ENCODE data around the gene IFIT3.
A peak's percentile ranks its signal among the peaks of the same experiment; 100 is the strongest.
"Not testable (repeated sequence)": the region's sequence is repeated elsewhere in the genome, so short reads cannot be mapped to it uniquely, and the experiment has no call there.

Gene IFIT3

GRCh38 chr10:89281606-89282395, 46.0 kb upstream of the IFIT3 start:
- H3K4me3 ChIP-seq (ENCODE audit: low read depth, low read length), result no peak overlapping the region
- TF ChIP-seq MYC (IDR thresholded peaks at IDR 0.05; ENCODE audit: low read depth, low read length) (no peak), CTCF (IDR thresholded peaks at IDR 0.05; ENCODE audit: low read depth, low read length) (no peak), POLR2A (IDR thresholded peaks at IDR 0.05; ENCODE audit: extremely low read depth, insufficient read length) (no peak)
- TF ChIP-seq, protein P1, sequence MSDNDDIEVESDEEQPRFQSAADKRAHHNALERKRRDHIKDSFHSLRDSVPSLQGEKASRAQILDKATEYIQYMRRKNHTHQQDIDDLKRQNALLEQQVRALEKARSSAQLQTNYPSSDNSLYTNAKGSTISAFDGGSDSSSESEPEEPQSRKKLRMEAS (IDR thresholded peaks at IDR 0.05; ENCODE audit: low read depth, low read length), result no peak
- DNase-seq (ENCODE audit: low read depth), result no peak

- DNase-seq (ENCODE audit: low read depth), result no peak
- no peak overlapping the region for H3K4me3 ChIP-seq (ENCODE audit: low read depth, low read length)
- TF ChIP-seq, protein P1 (IDR thresholded peaks at IDR 0.05; ENCODE audit: low read depth, low read length), result no peak
These were observed 44.5 kb upstream of the IFIT3 start for GRCh38 chr10:89283025-89283935.

GRCh38 chr10:89283936-89284475, 43.8 kb upstream of the IFIT3 start:
- no peak overlapping the region for H3K4me3 ChIP-seq (ENCODE audit: low read depth, low read length)
- no peak for DNase-seq (ENCODE audit: low read depth)
- TF ChIP-seq CTCF (IDR thresholded peaks at IDR 0.05; ENCODE audit: low read depth, low read length), result no peak
- TF ChIP-seq, protein P1 (IDR thresholded peaks at IDR 0.05; ENCODE audit: low read depth, low read length), result no peak
- no peak for TF ChIP-seq POLR2A (IDR thresholded peaks at IDR 0.05; ENCODE audit: extremely low read depth, insufficient read length)
- TF ChIP-seq MYC (IDR thresholded peaks at IDR 0.05; ENCODE audit: low read depth, low read length), result no peak

- DNase-seq (ENCODE audit: low read depth); H3K4me3 ChIP-seq (ENCODE audit: low read depth, low read length): not testable (repeated sequence)
These were observed 43.1 kb upstream of the IFIT3 start for GRCh38 chr10:89284711-89285110.

GRCh38 chr10:89285303-89285702, 42.5 kb upstream of the IFIT3 start:
- not testable (repeated sequence) for DNase-seq (ENCODE audit: low read depth); H3K4me3 ChIP-seq (ENCODE audit: low read depth, low read length)

- TF ChIP-seq CTCF (IDR thresholded peaks at IDR 0.05; ENCODE audit: low read depth, low read length) (no peak), MYC (IDR thresholded peaks at IDR 0.05; ENCODE audit: low read depth, low read length) (no peak), POLR2A (IDR thresholded peaks at IDR 0.05; ENCODE audit: extremely low read depth, insufficient read length) (no peak)
- TF ChIP-seq, protein P1 (IDR thresholded peaks at IDR 0.05; ENCODE audit: low read depth, low read length), result no peak
- H3K4me3 ChIP-seq (ENCODE audit: low read depth, low read length), result no peak overlapping the region
- peak; percentile 31 for DNase-seq (ENCODE audit: low read depth)
These were observed 33.0 kb upstream of the IFIT3 start for GRCh38 chr10:89294721-89295239.

DNA sequence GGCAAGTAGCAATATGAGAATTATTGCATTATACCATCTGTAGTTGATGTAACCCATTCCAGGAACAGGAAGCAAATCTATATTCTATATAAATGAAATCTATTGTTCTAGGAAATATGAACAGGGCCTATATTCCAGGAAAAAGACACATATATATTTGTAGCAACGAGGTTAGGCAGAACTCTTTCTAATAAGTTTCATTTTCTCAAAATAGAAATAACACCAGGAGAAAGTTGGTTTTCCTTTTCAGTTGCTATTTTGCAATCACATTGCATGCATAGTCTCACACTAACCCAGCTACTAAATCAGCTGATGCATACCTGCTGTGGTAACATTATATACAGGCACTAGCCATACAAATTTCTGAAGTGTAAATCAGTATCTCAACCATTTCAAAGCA, 32.2 kb upstream of the IFIT3 start:
- H3K4me3 ChIP-seq (ENCODE audit: low read depth, low read length), result peak overlapping the region; percentile 33
- TF ChIP-seq POLR2A (IDR thresholded peaks at IDR 0.05; ENCODE audit: extremely low read depth, insufficient read length) (no peak), MYC (IDR thresholded peaks at IDR 0.05; ENCODE audit: low read depth, low read length) (peak; percentile 34; the same call in 1 of the 2 replicates), CTCF (IDR thresholded peaks at IDR 0.05; ENCODE audit: low read depth, low read length) (no peak)
- TF ChIP-seq, protein P1 (IDR thresholded peaks at IDR 0.05; ENCODE audit: low read depth, low read length), result 0 out of 2 replicates have a peak, but pooled peaks have one; percentile 24
- peak; percentile 64 for DNase-seq (ENCODE audit: low read depth)
